GM06990 (cell line): ENCODE data around the gene CKM.

Source experiments
- DNase-seq: peaks from one replicate; pipeline ENCODE4 v3.0.0-alpha.2; 2011; ENCODE audit not compliant: insufficient read length; ENCODE audit errors: extremely low read depth
- H3K27me3 ChIP-seq: replicated peaks from 2 replicates; pipeline ENCODE4 v1.6.0; 2011; ENCODE audit warnings: low read length; ENCODE audit not compliant: control insufficient read depth, insufficient read depth
- H3K36me3 ChIP-seq: 2 replicates; pipeline ENCODE4 v1.5.1; 2011; ENCODE audit warnings: low read length; ENCODE audit not compliant: control insufficient read depth, insufficient read depth
- H3K4me3 ChIP-seq: replicated peaks from 2 replicates; pipeline ENCODE4 v1.5.1; 2011; ENCODE audit warnings: low read depth, mild to moderate bottlenecking, control low read depth, low read length
- CTCF ChIP-seq: IDR thresholded peaks from 2 replicates; pipeline ENCODE4 v1.5.1; 2011; ENCODE audit warnings: low read length, control low read depth, mild to moderate bottlenecking, inconsistent platforms; ENCODE audit not compliant: insufficient read depth, poor library complexity, severe bottlenecking

The CKM gene

GRCh38 chr19:45304141-45304926 lies 18.3 kb downstream of the CKM start:
- no peak for TF ChIP-seq CTCF
- no peak for DNase-seq

GRCh38 chr19:45303269-45304060 lies 19.2 kb downstream of the CKM start:
- Histone ChIP-seq H3K36me3 (no peaks in the 10 kb centered on the region), H3K27me3 (no peaks in the 10 kb centered on the region), H3K4me3 (no peak overlapping the region)
- no peak for DNase-seq
- TF ChIP-seq CTCF, result no peak

More at GRCh38 chr19:45304141-45304926, 18.3 kb downstream of the CKM start:
- H3K27me3 ChIP-seq, result no peaks in the 10 kb centered on the region
- no peak overlapping the region for H3K4me3 ChIP-seq
- H3K36me3 ChIP-seq, result no peaks in the 10 kb centered on the region

GRCh38 chr19:45302416-45302815 lies 20.3 kb downstream of the CKM start:
- Histone ChIP-seq H3K27me3 (no peaks in the 10 kb centered on the region), H3K36me3 (no peaks in the 10 kb centered on the region; the same call in 1 of the 2 replicates), H3K4me3 (no peak overlapping the region)
- no peak for DNase-seq
- no peak for TF ChIP-seq CTCF

GRCh38 chr19:45299719-45300118 lies 23.0 kb downstream of the CKM start:
- Histone ChIP-seq H3K4me3 (no peak overlapping the region), H3K36me3 (peaks cover 1% of the 10 kb centered on the region), H3K27me3 (no peaks in the 10 kb centered on the region)
- no peak for TF ChIP-seq CTCF
- no peak for DNase-seq

- Histone ChIP-seq H3K4me3 (no peak overlapping the region), H3K27me3 (no peaks in the 10 kb centered on the region), H3K36me3 (peaks cover 1% of the 10 kb centered on the region)
- TF ChIP-seq CTCF, result no peak
- DNase-seq, result no peak
Measured at GRCh38 chr19:45298264-45298663, 24.4 kb downstream of the CKM start.
